ENCODE measurements around the gene MAFG.

Gene MAFG

GRCh38 chr17:81923302-81924260, 4.0 kb downstream of the MAFG start:
- ATAC-seq: no peak
- TF ChIP-seq ZFP3 (CRISPR knock-in tag; IDR thresholded peaks at IDR 0.05) (no peak), CSRNP3 (CRISPR knock-in tag; IDR thresholded peaks at IDR 0.05) (no peak), ZNF565 (CRISPR knock-in tag; conservative IDR thresholded peaks at IDR 0.05; ENCODE audit: low read depth) (no peak), TCF4 (CRISPR knock-in tag; IDR thresholded peaks at IDR 0.05; ENCODE audit: borderline replicate concordance) (no peak), RARB (CRISPR knock-in tag; IDR thresholded peaks at IDR 0.05) (no peak), ZFP30 (CRISPR knock-in tag; IDR thresholded peaks at IDR 0.05) (no peak), GLIS3 (CRISPR knock-in tag; IDR thresholded peaks at IDR 0.05) (no peak), ZNF70 (CRISPR knock-in tag; IDR thresholded peaks at IDR 0.05) (no peak), ESRRG (CRISPR knock-in tag; IDR thresholded peaks at IDR 0.05) (no peak), ISL1 (CRISPR knock-in tag; IDR thresholded peaks at IDR 0.05) (no peak)
- TF ChIP-seq, protein P1, sequence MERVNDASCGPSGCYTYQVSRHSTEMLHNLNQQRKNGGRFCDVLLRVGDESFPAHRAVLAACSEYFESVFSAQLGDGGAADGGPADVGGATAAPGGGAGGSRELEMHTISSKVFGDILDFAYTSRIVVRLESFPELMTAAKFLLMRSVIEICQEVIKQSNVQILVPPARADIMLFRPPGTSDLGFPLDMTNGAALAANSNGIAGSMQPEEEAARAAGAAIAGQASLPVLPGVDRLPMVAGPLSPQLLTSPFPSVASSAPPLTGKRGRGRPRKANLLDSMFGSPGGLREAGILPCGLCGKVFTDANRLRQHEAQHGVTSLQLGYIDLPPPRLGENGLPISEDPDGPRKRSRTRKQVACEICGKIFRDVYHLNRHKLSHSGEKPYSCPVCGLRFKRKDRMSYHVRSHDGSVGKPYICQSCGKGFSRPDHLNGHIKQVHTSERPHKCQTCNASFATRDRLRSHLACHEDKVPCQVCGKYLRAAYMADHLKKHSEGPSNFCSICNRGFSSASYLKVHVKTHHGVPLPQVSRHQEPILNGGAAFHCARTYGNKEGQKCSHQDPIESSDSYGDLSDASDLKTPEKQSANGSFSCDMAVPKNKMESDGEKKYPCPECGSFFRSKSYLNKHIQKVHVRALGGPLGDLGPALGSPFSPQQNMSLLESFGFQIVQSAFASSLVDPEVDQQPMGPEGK (CRISPR knock-in tag; IDR thresholded peaks at IDR 0.05; ENCODE audit: borderline replicate concordance): no peak
- TF ChIP-seq, protein P2, sequence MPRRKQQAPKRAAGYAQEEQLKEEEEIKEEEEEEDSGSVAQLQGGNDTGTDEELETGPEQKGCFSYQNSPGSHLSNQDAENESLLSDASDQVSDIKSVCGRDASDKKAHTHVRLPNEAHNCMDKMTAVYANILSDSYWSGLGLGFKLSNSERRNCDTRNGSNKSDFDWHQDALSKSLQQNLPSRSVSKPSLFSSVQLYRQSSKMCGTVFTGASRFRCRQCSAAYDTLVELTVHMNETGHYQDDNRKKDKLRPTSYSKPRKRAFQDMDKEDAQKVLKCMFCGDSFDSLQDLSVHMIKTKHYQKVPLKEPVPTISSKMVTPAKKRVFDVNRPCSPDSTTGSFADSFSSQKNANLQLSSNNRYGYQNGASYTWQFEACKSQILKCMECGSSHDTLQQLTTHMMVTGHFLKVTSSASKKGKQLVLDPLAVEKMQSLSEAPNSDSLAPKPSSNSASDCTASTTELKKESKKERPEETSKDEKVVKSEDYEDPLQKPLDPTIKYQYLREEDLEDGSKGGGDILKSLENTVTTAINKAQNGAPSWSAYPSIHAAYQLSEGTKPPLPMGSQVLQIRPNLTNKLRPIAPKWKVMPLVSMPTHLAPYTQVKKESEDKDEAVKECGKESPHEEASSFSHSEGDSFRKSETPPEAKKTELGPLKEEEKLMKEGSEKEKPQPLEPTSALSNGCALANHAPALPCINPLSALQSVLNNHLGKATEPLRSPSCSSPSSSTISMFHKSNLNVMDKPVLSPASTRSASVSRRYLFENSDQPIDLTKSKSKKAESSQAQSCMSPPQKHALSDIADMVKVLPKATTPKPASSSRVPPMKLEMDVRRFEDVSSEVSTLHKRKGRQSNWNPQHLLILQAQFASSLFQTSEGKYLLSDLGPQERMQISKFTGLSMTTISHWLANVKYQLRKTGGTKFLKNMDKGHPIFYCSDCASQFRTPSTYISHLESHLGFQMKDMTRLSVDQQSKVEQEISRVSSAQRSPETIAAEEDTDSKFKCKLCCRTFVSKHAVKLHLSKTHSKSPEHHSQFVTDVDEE (CRISPR knock-in tag; IDR thresholded peaks at IDR 0.05): no peak

DNA sequence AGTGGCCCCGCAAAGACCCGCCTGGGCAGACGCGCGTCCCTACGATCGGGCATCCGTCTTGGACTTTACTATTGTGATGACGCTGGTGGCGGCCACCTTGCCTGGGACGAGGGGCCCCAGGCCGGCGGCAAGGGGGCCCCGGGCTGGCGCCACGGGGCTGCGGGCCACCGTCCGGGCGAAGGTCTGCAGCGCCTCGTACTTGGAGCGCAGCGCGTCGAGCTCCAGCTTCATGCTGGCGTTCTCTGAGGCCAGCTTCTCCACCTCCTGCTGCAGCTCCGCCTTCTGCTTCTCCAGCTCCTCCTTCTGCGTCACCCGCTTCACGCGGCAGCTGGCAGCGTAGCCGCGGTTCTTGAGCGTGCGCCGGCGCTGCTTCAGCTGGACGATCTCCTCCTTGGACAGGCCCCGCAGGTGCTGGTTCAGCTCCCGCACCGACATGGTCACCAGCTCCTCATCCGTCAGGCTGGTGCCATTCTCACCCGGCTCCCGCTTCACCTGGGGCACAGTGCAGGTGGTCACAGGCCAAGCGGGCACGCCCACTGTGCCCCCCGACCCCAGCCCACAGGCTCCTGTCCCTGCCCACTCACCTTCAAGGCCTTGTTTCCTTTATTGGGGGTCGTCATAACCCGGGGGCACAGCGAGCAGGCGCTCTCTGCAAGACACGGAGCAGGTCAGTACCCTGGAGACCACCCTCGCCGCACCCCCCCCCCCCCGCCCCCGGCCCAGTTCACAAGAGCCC, 4.8 kb downstream of the MAFG start:
- ATAC-seq: no peak
- TF ChIP-seq BACH2 (CRISPR knock-in tag; IDR thresholded peaks at IDR 0.05; ENCODE audit: borderline replicate concordance): no peak
- no peak for TF ChIP-seq OSR1 (CRISPR knock-in tag; IDR thresholded peaks at IDR 0.05)
- TF ChIP-seq SNAI2 (CRISPR knock-in tag; IDR thresholded peaks at IDR 0.05): no peak

DNA sequence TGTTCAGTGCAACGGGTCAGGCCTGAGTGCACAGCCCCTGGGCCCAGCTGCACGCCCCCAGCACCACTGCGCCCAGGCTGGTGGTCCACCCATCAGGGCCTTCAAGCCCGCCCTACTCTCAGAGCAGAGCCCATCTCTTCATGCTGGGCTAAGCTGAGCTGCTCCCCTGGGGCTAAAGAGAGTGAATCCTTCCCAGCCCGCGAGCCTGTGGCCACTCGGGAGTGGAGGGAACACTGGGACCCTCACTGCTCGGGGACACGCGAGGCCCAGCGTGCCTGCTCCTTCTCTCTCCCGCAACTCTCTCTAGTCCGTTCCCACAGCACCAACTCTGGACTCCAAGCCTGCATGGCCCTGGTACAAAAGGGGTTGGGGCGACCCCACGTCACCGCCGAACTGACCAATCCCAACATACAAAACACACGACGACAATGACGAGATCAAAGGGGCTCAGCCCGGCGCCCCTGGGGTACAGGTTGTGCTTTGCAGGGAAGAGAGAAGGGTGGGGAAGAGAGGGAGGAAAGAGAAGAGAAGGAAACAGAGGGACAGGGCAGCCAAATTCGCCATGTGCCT, 5.5 kb downstream of the MAFG start:
- no peak for ATAC-seq
- TF ChIP-seq CSDC2 (CRISPR knock-in tag; IDR thresholded peaks at IDR 0.05) (no peak), POU6F1 (CRISPR knock-in tag; IDR thresholded peaks at IDR 0.05; ENCODE audit: borderline replicate concordance, low read depth) (no peak), ZNF70 (CRISPR knock-in tag; IDR thresholded peaks at IDR 0.05) (no peak), OSR1 (CRISPR knock-in tag; IDR thresholded peaks at IDR 0.05) (no peak), SNAI2 (CRISPR knock-in tag; IDR thresholded peaks at IDR 0.05) (no peak), ARNTL (CRISPR knock-in tag; IDR thresholded peaks at IDR 0.05; ENCODE audit: borderline replicate concordance, low read depth) (no peak), TCF4 (CRISPR knock-in tag; IDR thresholded peaks at IDR 0.05; ENCODE audit: borderline replicate concordance) (no peak), PPARA (CRISPR knock-in tag; IDR thresholded peaks at IDR 0.05; ENCODE audit: borderline replicate concordance) (no peak), ZFP30 (CRISPR knock-in tag; IDR thresholded peaks at IDR 0.05) (no peak), ZNF565 (CRISPR knock-in tag; conservative IDR thresholded peaks at IDR 0.05; ENCODE audit: low read depth) (no peak), CREB5 (CRISPR knock-in tag; IDR thresholded peaks at IDR 0.05; ENCODE audit: low read depth) (no peak), ZFP3 (CRISPR knock-in tag; IDR thresholded peaks at IDR 0.05) (no peak), ESRRG (CRISPR knock-in tag; IDR thresholded peaks at IDR 0.05) (no peak), TOX (CRISPR knock-in tag; IDR thresholded peaks at IDR 0.05; ENCODE audit: borderline replicate concordance) (no peak), RARB (CRISPR knock-in tag; IDR thresholded peaks at IDR 0.05) (no peak)
- TF ChIP-seq, protein P1 (CRISPR knock-in tag; IDR thresholded peaks at IDR 0.05; ENCODE audit: borderline replicate concordance): no peak
